Pulmonary artery endothelial cell (primary cell): Measurements from ENCODE around the gene RAP2A. TPM values are rescaled to one million over a fixed set of nuclear protein-coding genes. Genes with fewer than 3 reads are reported as not detected.

Experiments used
- DNase-seq: peaks from one replicate; pipeline ENCODE4 v3.0.0-alpha.2; 2011; ENCODE audit warnings: low read depth, low spot score
- total RNA-seq: library from RNA; depleted of rRNA; stranded (reverse); fragments of >200 nt; gene quantifications from 2 replicates; pipeline ENCODE4 v1.2.3, GENCODE V29; 2014

Gene RAP2A
- total RNA-seq, 1 donor from 2014 or later, result 77.7 TPM

- DNase-seq, result no peak
These were observed 11.6 kb upstream of the RAP2A start for GRCh38 chr13:97422118-97423054.

DNA sequence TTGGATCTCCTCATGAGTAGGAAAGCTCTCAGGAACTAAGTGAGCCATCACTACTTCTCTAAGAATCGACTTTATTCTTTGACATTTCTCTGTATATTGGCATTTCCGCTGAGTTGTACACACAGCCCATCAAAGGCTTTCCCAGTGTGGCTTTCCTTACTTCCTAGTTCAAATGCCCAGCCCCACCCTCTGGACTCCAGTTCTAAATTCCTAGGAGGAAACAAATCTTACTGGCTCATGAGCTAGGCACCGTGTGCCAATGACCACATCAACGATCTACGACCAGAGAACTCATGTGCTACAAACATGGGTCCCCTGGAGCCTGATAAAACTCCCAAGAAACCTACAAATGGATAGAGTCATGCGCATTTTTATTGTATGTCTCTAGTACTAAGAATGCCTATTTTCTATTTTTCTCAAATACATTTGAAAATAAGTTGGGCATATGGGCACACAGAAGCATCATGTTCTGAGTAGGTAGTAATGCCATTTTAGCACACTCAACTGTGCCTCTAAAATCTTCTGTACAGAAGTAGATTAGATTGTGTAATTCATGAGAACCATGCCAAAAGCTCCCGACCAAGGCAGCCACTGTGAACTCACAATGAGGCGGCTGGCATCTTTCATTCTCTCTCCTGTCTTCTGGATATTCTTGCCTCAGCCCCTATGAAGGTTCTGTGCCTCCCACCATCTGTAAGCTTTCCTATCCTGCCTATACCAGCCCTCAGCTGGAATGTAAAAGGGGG, 10.5 kb upstream of the RAP2A start:
- DNase-seq, result no peak

GRCh38 chr13:97425590-97425989, 8.4 kb upstream of the RAP2A start:
- no peak for DNase-seq

GRCh38 chr13:97426695-97427094, 7.3 kb upstream of the RAP2A start:
- no peak for DNase-seq

GRCh38 chr13:97429681-97430081, 4.3 kb upstream of the RAP2A start:
- no peak for DNase-seq

DNA sequence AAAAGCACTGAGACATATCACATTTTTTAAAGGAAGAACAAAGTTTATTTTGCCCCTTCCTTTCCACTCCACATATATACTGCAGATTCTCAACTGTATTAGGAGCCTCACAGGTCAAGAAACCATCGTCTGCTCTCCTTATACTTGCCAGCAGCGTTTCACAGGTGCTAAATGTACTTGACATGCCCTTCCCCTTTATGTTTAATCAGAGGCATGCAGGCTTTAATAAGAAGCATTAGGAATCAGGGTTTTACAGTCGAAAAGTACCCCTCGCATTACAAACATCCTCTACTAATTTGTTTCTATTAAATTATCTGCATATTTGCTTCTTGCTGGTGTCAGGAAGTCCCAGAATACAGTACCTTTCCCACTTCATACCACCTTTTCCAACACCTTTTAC, 3.7 kb upstream of the RAP2A start:
- no peak for DNase-seq

DNA sequence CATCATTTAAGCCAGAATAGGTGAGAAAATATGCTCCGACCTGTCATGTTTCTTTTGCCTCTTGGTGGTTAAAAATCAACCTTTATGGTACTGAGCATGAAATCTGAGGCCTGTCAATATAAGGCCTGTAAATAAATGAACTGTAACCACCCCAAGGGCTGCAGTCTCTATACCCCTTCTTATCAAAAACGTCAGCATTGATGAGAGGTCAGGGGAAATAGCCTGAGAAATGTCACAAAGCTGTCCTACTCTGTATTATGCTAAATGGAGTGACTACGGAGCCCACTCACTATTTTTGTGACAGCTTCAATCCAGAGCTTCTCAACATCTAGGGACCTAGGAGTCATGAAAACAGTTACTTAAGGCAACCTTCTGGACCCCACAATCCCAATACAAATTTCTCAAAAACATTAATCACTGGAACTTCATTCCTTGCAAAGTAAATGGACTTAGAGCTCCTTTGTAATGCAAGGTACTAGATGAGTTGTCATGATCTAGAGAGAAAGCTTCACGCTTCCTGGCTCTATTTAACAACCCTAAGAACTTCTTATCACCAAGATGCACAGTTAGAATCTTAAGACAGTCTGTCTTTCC, 2.7 kb upstream of the RAP2A start:
- no peak for DNase-seq

DNA sequence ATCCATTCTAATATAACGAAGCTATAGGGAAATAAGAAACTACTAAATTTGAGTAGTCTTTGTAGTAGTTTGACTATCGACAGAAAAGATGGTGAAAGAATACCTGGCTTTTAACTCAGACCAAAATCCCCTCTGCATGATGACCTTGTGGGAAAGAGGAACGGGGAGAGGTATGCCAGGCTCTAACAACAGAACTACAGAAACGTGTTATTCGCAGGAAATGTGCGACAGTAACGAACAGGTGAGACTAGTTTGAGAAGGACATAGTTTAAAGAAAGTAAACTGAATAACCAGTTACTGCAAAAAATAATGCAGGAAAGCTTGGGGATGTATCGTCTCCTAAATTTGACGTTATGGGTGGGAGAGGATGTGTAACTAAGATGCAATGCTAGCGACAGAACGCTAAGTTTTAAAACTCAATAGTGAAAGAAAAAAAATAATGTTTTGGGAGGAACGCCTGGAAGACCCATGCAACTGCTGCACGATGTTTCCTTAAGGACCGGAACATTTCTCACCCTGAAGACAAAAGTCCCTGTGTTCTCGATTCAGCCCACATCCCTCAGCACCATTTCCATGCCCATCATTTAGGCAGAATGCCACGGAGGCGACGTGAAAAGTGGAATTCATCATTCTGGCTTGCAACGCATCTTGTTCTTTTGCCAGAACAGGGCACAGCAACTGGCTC, 1.6 kb upstream of the RAP2A start:
- no peak for DNase-seq

- peak; percentile 100 for DNase-seq
These were observed 847 bp upstream of the RAP2A start for GRCh38 chr13:97432917-97433726.

- no peak for DNase-seq
These were observed 630 bp downstream of the RAP2A start for GRCh38 chr13:97434397-97435201.

- DNase-seq, result no peak
These were observed 1.4 kb downstream of the RAP2A start for GRCh38 chr13:97435323-97435722.

DNA sequence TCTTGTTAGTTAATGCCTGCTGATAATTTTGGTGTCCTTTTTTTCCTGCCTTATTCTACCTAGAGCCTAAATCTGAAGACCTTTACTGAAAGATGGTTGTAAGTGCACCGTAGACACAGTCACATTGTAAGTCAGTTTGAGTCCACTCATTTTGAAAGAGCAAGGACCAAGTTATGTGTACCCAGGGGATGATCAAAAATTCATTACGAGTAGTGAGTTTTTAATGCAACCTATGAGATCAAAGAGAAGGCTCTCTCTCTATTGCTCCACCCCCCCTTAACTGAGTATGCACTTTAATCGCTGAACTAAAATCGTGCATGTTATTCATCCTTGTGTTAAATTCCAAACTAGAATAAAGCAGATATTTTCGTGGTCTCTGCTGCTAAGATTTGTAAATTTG, 1.8 kb downstream of the RAP2A start:
- DNase-seq, result no peak

DNA sequence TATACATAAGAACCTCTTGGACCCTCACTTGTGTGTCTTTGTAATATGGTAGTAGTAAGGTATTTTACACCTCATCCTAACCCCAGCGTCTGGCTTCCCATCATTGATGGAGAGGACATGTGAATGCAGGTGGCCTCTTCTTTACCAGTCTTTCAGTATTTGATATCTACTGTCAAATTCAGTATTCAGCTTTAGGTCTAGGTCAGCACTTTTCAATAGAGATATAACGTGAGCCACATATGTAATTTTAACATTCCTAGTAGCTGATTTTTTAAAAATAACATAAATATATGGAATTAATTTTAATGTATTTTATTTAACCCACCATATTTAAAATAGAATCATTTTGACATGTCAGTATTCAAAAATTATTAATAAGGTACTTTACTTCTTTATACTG, 2.9 kb downstream of the RAP2A start:
- DNase-seq, result no peak

- DNase-seq, result no peak
These were observed 3.8 kb downstream of the RAP2A start for GRCh38 chr13:97437729-97438128.

DNA sequence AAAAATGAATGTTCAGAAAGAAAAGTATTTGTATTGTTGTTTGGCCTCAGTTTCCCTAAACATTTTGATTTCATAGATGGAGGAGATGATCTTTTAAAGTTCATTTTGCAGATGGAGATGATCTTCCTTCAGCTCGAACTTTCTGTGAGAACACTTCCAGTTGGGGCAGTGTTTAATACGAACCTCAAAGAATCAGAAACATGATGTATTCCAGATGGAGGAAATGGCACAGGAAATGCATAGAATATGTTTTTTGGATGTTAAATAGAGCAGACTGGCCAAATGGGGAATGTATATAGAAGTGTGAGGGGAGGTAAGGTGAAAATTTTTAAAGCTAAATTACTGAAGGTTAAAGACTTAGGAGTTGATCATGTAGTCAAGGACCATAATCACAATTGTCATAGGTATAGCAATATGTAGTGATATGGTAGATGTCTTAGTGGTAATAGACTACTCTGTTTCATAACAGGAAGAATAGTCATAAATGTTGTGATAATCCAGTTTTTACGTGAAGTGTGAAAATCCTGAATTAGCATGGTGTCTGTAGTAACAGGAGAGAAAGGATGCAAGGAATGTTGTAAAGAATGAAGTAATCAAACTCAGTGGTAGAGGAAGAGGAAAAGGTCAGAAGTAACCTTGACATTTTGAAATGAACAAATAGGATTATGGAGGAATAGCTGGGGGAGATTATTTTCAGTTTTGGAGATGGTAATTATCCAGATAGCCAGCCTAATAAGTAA, 5.1 kb downstream of the RAP2A start:
- DNase-seq, result no peak

- no peak for DNase-seq
These were observed 6.7 kb downstream of the RAP2A start for GRCh38 chr13:97440598-97441170.

DNA sequence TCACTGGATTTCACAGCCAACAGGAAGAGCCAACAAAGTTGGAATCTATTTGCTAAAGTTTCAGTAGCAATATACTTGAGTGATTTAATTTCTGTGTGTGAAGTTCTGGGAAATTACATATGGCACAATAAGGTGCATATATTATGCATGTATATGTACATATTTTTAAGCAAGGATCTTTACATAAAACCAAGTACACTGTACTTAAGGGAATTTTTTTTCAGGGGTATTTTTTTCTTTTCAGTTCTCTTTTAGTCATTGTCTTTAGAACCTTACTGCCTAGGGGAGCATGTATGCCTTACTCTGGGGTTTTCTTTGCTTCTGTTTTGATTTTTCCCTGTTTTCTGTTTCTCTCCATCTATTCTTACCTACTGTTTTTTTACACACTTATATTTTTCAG, 7.4 kb downstream of the RAP2A start:
- no peak for DNase-seq

DNA sequence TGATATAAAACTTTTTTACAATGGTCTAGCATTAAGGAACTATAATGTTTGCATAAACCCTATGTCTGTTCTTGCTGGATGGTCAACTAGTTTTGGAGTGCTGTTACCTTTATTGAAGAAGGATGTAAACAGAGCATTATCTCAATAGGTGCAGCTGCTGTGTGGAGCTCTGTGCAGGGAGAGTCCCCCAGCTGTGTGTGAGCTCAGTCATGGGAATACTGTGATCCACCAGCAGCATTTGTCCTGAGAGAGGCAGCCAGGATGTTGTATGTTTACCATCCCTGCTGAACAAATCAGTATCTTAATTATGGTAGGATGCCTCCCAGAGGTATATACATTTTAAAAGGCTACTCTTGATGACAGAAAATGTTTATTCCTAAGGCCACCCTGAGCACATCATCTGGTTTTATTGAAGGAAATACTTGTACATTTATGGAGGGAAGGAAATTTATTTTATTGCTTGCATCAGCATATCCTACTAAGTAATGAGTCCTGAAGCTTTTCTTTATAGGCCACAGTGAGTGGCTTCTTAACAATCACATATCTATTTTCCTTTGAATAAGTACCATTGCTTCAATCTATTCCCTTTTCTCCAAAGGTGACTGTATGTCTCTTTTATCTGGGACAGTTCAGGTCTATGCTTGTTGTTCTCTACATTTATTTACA, 11.7 kb downstream of the RAP2A start:
- no peak for DNase-seq
